B cell (primary cell): Measurements from ENCODE around the gene U2AF2. TPM values are rescaled to one million over a fixed set of nuclear protein-coding genes. Genes with fewer than 3 reads are reported as not detected.

ENCODE experiments used
- ATAC-seq: fragments of 200-7000 bp; cut with Tn5 transposase; one replicate; pipeline ENCODE4 v1.10.0; 2021; ENCODE audit warnings: low read depth, mild to moderate bottlenecking, moderate number of reproducible peaks, moderate library complexity
- CTCF ChIA-PET: fragments of 350-600 bp; sonication (Branson Sonifier 250); formaldehyde crosslinking; loops from one replicate; lab custom pipeline; 2021; ENCODE audit warnings: antibody characterized with exemption, inconsistent platforms; lab: Charles Lee
- POLR2A ChIA-PET: fragments of 350-600 bp; sonication (Branson Sonifier 250); formaldehyde crosslinking; loops from one replicate; lab custom pipeline; 2021; ENCODE audit warnings: antibody characterized with exemption; lab: Charles Lee
- DNase-seq: peaks from one replicate; pipeline ENCODE4 v3.0.0; 2013
- H2AFZ ChIP-seq: 2 replicates; pipeline ENCODE4 v1.6.1; 2012; ENCODE audit warnings: mild to moderate bottlenecking, low read depth, low read length; ENCODE audit not compliant: insufficient read depth, poor library complexity, severe bottlenecking
- H3K27ac ChIP-seq, 2 donors: 1 replicate in 1 of 2; 2 replicates in 1 of 2; pipeline ENCODE4 v1.5.1; 2012 to 2013; ENCODE audit warnings: low read length in 2 of 2, mild to moderate bottlenecking in 2 of 2, moderate library complexity in 1 of 2
- H3K27me3 ChIP-seq, 4 experiments: fragments of 200-600 bp in 1 of 4; sonication (generic) in 1 of 4; replicated peaks in 1 of 4; 1 replicate in 2 of 4; 2 replicates in 2 of 4; pipeline versions ENCODE4 v1.6.1 to v1.7.0; 2013 to 2016; ENCODE audit warnings: low read length in 3 of 4, mild to moderate bottlenecking in 2 of 4, mixed read lengths in 1 of 4, moderate library complexity in 1 of 4; ENCODE audit not compliant: insufficient read depth in 4 of 4, control insufficient read depth in 3 of 4; ENCODE audit errors: control extremely low read depth in 1 of 4
- H3K36me3 ChIP-seq, 2 experiments: replicated peaks in 1 of 2; 1 replicate in 1 of 2; 2 replicates in 1 of 2; pipeline versions ENCODE4 v1.6.1 to v1.7.1; 2013; ENCODE audit warnings: low read length in 1 of 2; ENCODE audit not compliant: insufficient read depth in 2 of 2, control insufficient read depth in 1 of 2; ENCODE audit errors: control extremely low read depth in 1 of 2, extremely low read depth in 1 of 2
- H3K4me1 ChIP-seq, 2 donors: fragments of 200-600 bp in 1 of 2; sonication (generic) in 1 of 2; 1 replicate in 1 of 2; 2 replicates in 1 of 2; pipeline versions ENCODE4 v1.5.1 to v1.6.1; 2013 to 2017; ENCODE audit warnings: low read length in 2 of 2; ENCODE audit not compliant: control insufficient read depth in 2 of 2, insufficient read depth in 2 of 2
- H3K4me2 ChIP-seq: replicated peaks from 2 replicates; pipeline ENCODE3; 2012; ENCODE audit warnings: mild to moderate bottlenecking, low read depth, low read length; ENCODE audit not compliant: poor library complexity, severe bottlenecking
- H3K4me3 ChIP-seq, 5 experiments: fragments of 200-600 bp in 1 of 5; sonication (generic) in 1 of 5; 1 replicate in 3 of 5; 2 replicates in 2 of 5; pipeline versions ENCODE4 v1.5.1 to v1.7.0; 2011 to 2016; ENCODE audit warnings: low read length in 4 of 5, mild to moderate bottlenecking in 4 of 5, low read depth in 2 of 5, control low read depth in 1 of 5, moderate library complexity in 1 of 5; ENCODE audit not compliant: insufficient read depth in 1 of 5; ENCODE audit errors: control extremely low read depth in 1 of 5, extremely low read depth in 1 of 5
- H3K79me2 ChIP-seq: fragments of 200-600 bp; sonication (generic); one replicate; pipeline ENCODE4 v1.6.0; 2016; ENCODE audit warnings: low read length; ENCODE audit not compliant: control insufficient read depth, insufficient read depth
- H3K9ac ChIP-seq: fragments of 200-600 bp; sonication (generic); 2 replicates; pipeline ENCODE4 v1.6.1; 2017; ENCODE audit warnings: mild to moderate bottlenecking, low read length, moderate library complexity
- H3K9me3 ChIP-seq, 3 donors: one replicate each; pipeline versions ENCODE4 v1.6.1 to v1.7.1; 2013; ENCODE audit warnings: low read length in 2 of 3; ENCODE audit not compliant: control insufficient read depth in 2 of 3, insufficient read depth in 1 of 3; ENCODE audit errors: control extremely low read depth in 1 of 3
- H4K20me1 ChIP-seq: 2 replicates; pipeline ENCODE4 v1.6.0; 2012; ENCODE audit warnings: mild to moderate bottlenecking, low read length; ENCODE audit not compliant: insufficient read depth, control insufficient read depth, poor library complexity, severe bottlenecking
- H3K27ac Mint-ChIP-seq: one replicate; pipeline ENCODE4 v1.8.0; 2021; ENCODE audit warnings: mixed read lengths
- H3K27me3 Mint-ChIP-seq: one replicate; pipeline ENCODE4 v1.8.0; 2021; ENCODE audit warnings: mixed read lengths
- H3K4me1 Mint-ChIP-seq: one replicate; pipeline ENCODE4 v1.8.0; 2021; ENCODE audit warnings: mixed read lengths
- H3K4me3 Mint-ChIP-seq: one replicate; pipeline ENCODE4 v1.8.0; 2021; ENCODE audit warnings: mixed read lengths
- H3K9me3 Mint-ChIP-seq: one replicate; pipeline ENCODE4 v1.8.0; 2022; ENCODE audit warnings: mixed read lengths; ENCODE audit not compliant: insufficient read depth
- EZH2 ChIP-seq: IDR thresholded peaks from 2 replicates; pipeline ENCODE4 v1.6.1; 2012; ENCODE audit warnings: borderline replicate concordance, low read depth, mild to moderate bottlenecking, moderate library complexity, low read length; ENCODE audit not compliant: insufficient read depth, poor library complexity, severe bottlenecking
- WGBS: methylation state at CpG from one replicate; pipeline ENCODE4 v1.1.5; 2013; ENCODE audit warnings: missing lambda C conversion rate; ENCODE audit not compliant: insufficient coverage; 5-methylcytosine and 5-hydroxymethylcytosine counted together
- intact Hi-C: fragments of 100-400 bp; cut with micrococcal nuclease; formaldehyde crosslinking; loops from one replicate; pipeline ENCODE4 v1.10.0; 2022
- polyA plus RNA-seq: library from polyadenylated mRNA; depleted of rRNA; stranded (reverse); fragments of >200 nt; gene quantifications from 2 replicates; pipeline ENCODE4 v1.2.3, GENCODE V29; 2012
- total RNA-seq, 2 donors: library from RNA; stranded (reverse); fragments of 120-200 nt in 1 of 2; gene quantifications; 1 replicate in 1 of 2; 2 replicates in 1 of 2; pipeline versions ENCODE4 v1.2.3 to v1.2.4, GENCODE V29; 2013 to 2022
- TF ChIP-seq, protein P1 (sequence below): fragments of 200-600 bp; IDR thresholded peaks from one replicate; pipeline ENCODE4 v1.8.0; 2022; ENCODE audit warnings: antibody characterized with exemption, mild to moderate bottlenecking

Gene U2AF2
- total and polyA plus RNA-seq, 2 donors (not counting 1 experiment from before 2014, with no cell fraction given), result 275 to 300 TPM

GRCh38 chr19:55656552-55656951 is 1.7 kb downstream of the U2AF2 start:
- Histone ChIP-seq H3K36me3 (peaks cover 0 to 47% of the 10 kb centered on the region in 2 experiments), H3K79me2 (peaks cover 63% of the 10 kb centered on the region), H4K20me1 (peaks cover 62% of the 10 kb centered on the region), H2AFZ (no peak overlapping the region), H3K27me3 (no peaks in the 10 kb centered on the region), H3K9ac (peak overlapping the region; percentile 93), H3K9me3 (no peaks in the 10 kb centered on the region), H3K4me2 (peak overlapping the region; percentile 87), H3K27ac (peak overlapping the region in 1 of 2 donors; percentile 98), H3K4me1 (peaks cover 37 to 51% of the 10 kb centered on the region in 2 donors), H3K4me3 (peak overlapping the region; percentile 66 to 98 (median 92))
- no peaks in the 10 kb centered on the region for H3K9me3 Mint-ChIP-seq
- POLR2A ChIA-PET, result no interaction called here
- DNase-seq, result no peak
- H3K27me3 Mint-ChIP-seq, result no peaks in the 10 kb centered on the region
- ATAC-seq, result no peak
- TF ChIP-seq, protein P1, sequence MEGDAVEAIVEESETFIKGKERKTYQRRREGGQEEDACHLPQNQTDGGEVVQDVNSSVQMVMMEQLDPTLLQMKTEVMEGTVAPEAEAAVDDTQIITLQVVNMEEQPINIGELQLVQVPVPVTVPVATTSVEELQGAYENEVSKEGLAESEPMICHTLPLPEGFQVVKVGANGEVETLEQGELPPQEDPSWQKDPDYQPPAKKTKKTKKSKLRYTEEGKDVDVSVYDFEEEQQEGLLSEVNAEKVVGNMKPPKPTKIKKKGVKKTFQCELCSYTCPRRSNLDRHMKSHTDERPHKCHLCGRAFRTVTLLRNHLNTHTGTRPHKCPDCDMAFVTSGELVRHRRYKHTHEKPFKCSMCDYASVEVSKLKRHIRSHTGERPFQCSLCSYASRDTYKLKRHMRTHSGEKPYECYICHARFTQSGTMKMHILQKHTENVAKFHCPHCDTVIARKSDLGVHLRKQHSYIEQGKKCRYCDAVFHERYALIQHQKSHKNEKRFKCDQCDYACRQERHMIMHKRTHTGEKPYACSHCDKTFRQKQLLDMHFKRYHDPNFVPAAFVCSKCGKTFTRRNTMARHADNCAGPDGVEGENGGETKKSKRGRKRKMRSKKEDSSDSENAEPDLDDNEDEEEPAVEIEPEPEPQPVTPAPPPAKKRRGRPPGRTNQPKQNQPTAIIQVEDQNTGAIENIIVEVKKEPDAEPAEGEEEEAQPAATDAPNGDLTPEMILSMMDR, result no peak
- TF ChIP-seq EZH2, result no peak
- intact Hi-C loops, result no loop called here
- H3K4me1 Mint-ChIP-seq, result peaks cover 48% of the 10 kb centered on the region
- H3K4me3 Mint-ChIP-seq, result peak overlapping the region; percentile 93
- WGBS, result 90% methylated on average over 3 of the region's 7 CpGs
- H3K27ac Mint-ChIP-seq, result peak overlapping the region; percentile 96
- CTCF ChIA-PET, result interaction anchor here (1.0 to 2.3 kb wide), 5 partner anchors 15 to 153 kb away, joined by 3 to 15 read pairs (median 5); no protein-coding TSS in a partner anchor

DNA sequence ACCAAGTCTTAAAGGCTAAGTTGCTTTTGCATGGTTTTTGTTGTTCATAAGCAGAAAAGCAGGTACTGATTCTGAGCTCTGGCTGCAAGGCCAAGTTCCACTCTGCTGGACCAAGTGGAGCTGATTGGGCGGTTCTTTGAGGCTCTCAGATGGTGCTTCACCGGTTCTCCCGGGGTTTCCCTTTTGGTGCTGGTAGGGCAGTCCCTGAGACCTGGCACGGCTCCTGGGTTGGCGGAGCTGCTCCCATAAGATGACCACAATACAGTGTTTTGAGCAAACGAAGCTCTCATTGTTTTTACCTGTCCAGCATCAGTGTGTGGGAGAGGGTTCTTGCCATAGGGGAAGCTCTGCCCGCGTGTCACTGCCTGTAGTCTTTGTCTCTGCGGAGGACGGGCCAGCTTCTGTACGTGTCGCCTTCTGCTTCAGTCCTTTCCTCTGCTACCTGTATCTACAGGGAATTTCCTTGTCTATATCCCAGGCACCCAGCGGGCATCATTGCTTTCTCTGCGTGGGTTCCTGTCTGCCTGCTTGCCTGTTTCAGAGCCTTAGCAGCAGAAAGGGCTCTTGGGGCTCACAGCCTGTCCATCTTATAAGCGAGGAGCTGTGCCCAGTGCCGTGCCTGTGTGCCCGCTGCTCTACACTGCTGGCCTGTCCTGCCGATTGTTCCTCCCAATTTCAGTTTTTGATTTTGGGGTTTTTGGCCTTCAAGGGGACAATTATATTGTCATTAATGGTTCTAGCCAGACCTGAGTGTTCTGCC is 2.3 kb downstream of the U2AF2 start:
- H3K36me3 ChIP-seq, result peaks cover 0 to 49% of the 10 kb centered on the region in 2 experiments
- H3K4me1 ChIP-seq, result peaks cover 37 to 51% of the 10 kb centered on the region in 2 donors
- H4K20me1 ChIP-seq, result peaks cover 68% of the 10 kb centered on the region
- peaks cover 69% of the 10 kb centered on the region for H3K79me2 ChIP-seq
- DNase-seq (no peak), ATAC-seq (no peak)
- peak overlapping the region; percentile 87 for H3K4me2 ChIP-seq
- no peaks in the 10 kb centered on the region for H3K27me3 Mint-ChIP-seq
- no peak for TF ChIP-seq EZH2
- TF ChIP-seq, protein P1, result no peak
- H3K27ac ChIP-seq, result peak overlapping the region in 1 of 2 donors; percentile 25
- no peak overlapping the region for H2AFZ ChIP-seq
- H3K9ac ChIP-seq, result peak overlapping the region; percentile 93
- H3K9me3 Mint-ChIP-seq, result no peaks in the 10 kb centered on the region
- 51% methylated on average over 17 of the region's 18 CpGs for WGBS
- H3K27ac Mint-ChIP-seq, result peak overlapping the region; percentile 73
- CTCF ChIA-PET, result interaction anchor here (0.7 to 2.3 kb wide), 5 partner anchors 14 to 152 kb away, joined by 3 to 15 read pairs (median 5); no protein-coding TSS in a partner anchor
- peaks cover 52% of the 10 kb centered on the region for H3K4me1 Mint-ChIP-seq
- no peaks in the 10 kb centered on the region for H3K27me3 ChIP-seq
- POLR2A ChIA-PET, result interaction anchor here (0.6 kb wide), 1 partner anchor 60 kb away, joined by 4 read pairs; no protein-coding TSS in a partner anchor
- H3K9me3 ChIP-seq, result no peaks in the 10 kb centered on the region
- intact Hi-C loops, result no loop called here
- peak overlapping the region in 3 of 5 experiments; percentile 66 to 92 (median 85) for H3K4me3 ChIP-seq
- peak overlapping the region; percentile 93 for H3K4me3 Mint-ChIP-seq
